Measurements from ENCODE around the gene TSPEAR.
"Not testable (repeated sequence)": the region's sequence is repeated elsewhere in the genome, so short reads cannot be mapped to it uniquely, and the experiment has no call there.

Gene TSPEAR

GRCh38 chr21:44701541-44701940, 9.8 kb downstream of the TSPEAR start:
- DNase-seq, result no peak

GRCh38 chr21:44701023-44701400, 10.4 kb downstream of the TSPEAR start:
- no peak for DNase-seq

GRCh38 chr21:44700101-44701022, 11.0 kb downstream of the TSPEAR start:
- DNase-seq, result no peak

GRCh38 chr21:44699502-44700001, 11.8 kb downstream of the TSPEAR start:
- DNase-seq, result peak; percentile 60

- DNase-seq, result no peak
Measured at GRCh38 chr21:44697811-44698734, 13.3 kb downstream of the TSPEAR start.

- not testable (repeated sequence) for DNase-seq
Measured at GRCh38 chr21:44697172-44697810, 14.1 kb downstream of the TSPEAR start, which contains the start of gene KRTAP10-12. TSS of gene KRTAP10-12 (plus strand) at chr21:44697172. CDS start at chr21:44697202, 30 bp downstream.

- DNase-seq, result no peak
Measured at GRCh38 chr21:44696572-44696971, 14.8 kb downstream of the TSPEAR start.

- DNase-seq, result no peak
Measured at GRCh38 chr21:44695641-44696040, 15.7 kb downstream of the TSPEAR start.

GRCh38 chr21:44695184-44695583, 16.2 kb downstream of the TSPEAR start:
- no peak for DNase-seq

- peak; percentile 31 for DNase-seq
Measured at GRCh38 chr21:44694776-44695175, 16.6 kb downstream of the TSPEAR start.

- DNase-seq, result no peak
Measured at GRCh38 chr21:44692798-44693512, 18.4 kb downstream of the TSPEAR start.

GRCh38 chr21:44691686-44692085, 19.7 kb downstream of the TSPEAR start:
- DNase-seq, result no peak

- not testable (repeated sequence) for DNase-seq
Measured at GRCh38 chr21:44689740-44690139, 21.6 kb downstream of the TSPEAR start.

- DNase-seq, result no peak
Measured at GRCh38 chr21:44687671-44688070, 23.7 kb downstream of the TSPEAR start.

- no peak for DNase-seq
Measured at GRCh38 chr21:44686843-44687561, 24.4 kb downstream of the TSPEAR start.

- no peak for DNase-seq
Measured at GRCh38 chr21:44686000-44686781, 25.2 kb downstream of the TSPEAR start.

GRCh38 chr21:44685050-44685449, 26.3 kb downstream of the TSPEAR start:
- DNase-seq, result not testable (repeated sequence)

- no peak for DNase-seq
Measured at GRCh38 chr21:44684483-44684882, 26.9 kb downstream of the TSPEAR start.

- no peak for DNase-seq
Measured at GRCh38 chr21:44684077-44684476, 27.3 kb downstream of the TSPEAR start.

- no peak for DNase-seq
Measured at GRCh38 chr21:44682580-44683151, 28.7 kb downstream of the TSPEAR start.
